ENCODE measurements around the gene ANOS1.
A peak's percentile ranks its signal among the peaks of the same experiment; 100 is the strongest.

The ANOS1 gene

DNA sequence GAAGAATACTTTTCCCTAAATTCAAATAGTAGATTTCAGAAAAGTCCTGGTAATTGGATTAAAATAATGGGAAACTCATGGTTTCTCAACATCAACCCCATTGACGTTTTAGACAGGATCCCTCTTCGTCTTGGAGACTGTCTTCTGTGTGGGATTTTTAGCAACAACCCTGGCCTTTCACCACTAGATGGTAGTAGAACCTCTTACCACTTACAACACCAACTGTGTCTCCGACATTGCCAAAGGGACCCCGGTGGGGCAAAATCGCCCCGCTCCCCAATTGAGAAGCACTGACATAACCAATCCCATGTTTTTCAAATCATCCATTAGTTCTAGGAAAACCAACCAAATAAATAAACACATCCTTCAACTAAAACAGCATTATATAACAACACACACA, 16.9 kb upstream of the ANOS1 start:
- H3K4me2 ChIP-seq (ENCODE audit: low read length): no peak overlapping the region
- H2BK12ac ChIP-seq (ENCODE audit: low read length): no peak overlapping the region
- H3K9ac ChIP-seq (ENCODE audit: low read length): no peak overlapping the region
- H2BK5ac ChIP-seq (ENCODE audit: low read depth, low read length, poor library complexity): no peak overlapping the region
- no peaks in the 10 kb centered on the region for H3K4me1 ChIP-seq (ENCODE audit: control insufficient read depth in 1 of 2, insufficient read depth in 2 of 2, low read length in 2 of 2)
- H3K27ac ChIP-seq (ENCODE audit: low read depth, low read length): no peak overlapping the region
- no peak overlapping the region for H3K14ac ChIP-seq (ENCODE audit: low read length)
- H3K18ac ChIP-seq (ENCODE audit: low read length): no peak overlapping the region
- no peaks in the 10 kb centered on the region for H3K36me3 ChIP-seq (ENCODE audit: control insufficient read depth in 1 of 2, insufficient read depth in 2 of 2, low read length in 2 of 2)
- H2AK5ac ChIP-seq (ENCODE audit: low read length): no peak overlapping the region
- H4K12ac ChIP-seq (ENCODE audit: low read depth, low read length): no peak overlapping the region
- no peaks in the 10 kb centered on the region for H3K9me3 ChIP-seq (ENCODE audit: insufficient read depth, low read depth, low read length)
- no peaks in the 10 kb centered on the region for H3K79me1 ChIP-seq (ENCODE audit: low read length)
- H3K23ac ChIP-seq (ENCODE audit: low read length): no peak overlapping the region
- WGBS (ENCODE audit: extremely low coverage, insufficient coverage, insufficient read length): no CpG with 5 or more reads among the region's 6 CpGs
- peak in 1 of 2 donors; percentile 47 for DNase-seq
- H3K79me2 ChIP-seq (ENCODE audit: control insufficient read depth, insufficient read depth, low read length, poor library complexity): no peaks in the 10 kb centered on the region
- H3K4ac ChIP-seq (ENCODE audit: low read depth, low read length): no peak overlapping the region
- H4K8ac ChIP-seq (ENCODE audit: low read depth, low read length): no peak overlapping the region
- H3K4me3 ChIP-seq (ENCODE audit: low read depth, low read length): no peak overlapping the region
- no peak overlapping the region for H4K91ac ChIP-seq (ENCODE audit: low read depth, low read length)
- no peak overlapping the region for H2BK120ac ChIP-seq (ENCODE audit: insufficient read depth, low read length, poor library complexity)
- no peak overlapping the region for H2AFZ ChIP-seq (ENCODE audit: insufficient read depth, low read length, poor library complexity)
- no peaks in the 10 kb centered on the region for H3K27me3 ChIP-seq (ENCODE audit: insufficient read depth, low read length)

DNA sequence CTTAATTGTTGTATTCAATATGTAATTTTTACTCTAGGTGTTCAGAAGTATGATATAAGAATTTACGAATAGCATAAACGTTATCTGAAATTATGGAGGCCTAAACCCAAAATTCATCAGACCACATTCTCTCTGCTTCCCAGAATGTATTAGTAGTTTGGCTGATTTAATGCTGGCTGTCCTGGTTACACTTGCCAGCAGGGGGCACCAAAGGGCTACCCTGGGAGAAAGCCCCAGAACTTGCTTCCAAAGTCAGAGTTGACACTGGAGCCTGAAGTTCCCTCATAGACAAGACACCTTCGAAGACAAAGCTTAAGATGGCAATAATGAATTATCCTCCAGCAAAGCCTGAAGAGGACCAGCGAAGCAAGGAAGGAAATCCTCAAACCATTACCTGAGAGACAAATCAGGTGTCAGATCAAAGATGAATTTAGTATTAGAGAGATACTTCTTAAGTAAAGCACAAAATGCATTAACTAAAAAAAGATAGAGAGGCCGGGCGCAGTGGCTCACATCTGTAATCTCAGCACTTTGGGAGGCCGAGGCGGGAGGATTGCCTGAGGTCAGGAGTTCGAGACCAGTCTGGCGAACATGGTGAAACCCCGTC, 11.3 kb upstream of the ANOS1 start:
- Histone ChIP-seq H4K8ac (ENCODE audit: low read depth, low read length) (no peak overlapping the region), H3K36me3 (ENCODE audit: control insufficient read depth in 1 of 2, insufficient read depth in 2 of 2, low read length in 2 of 2) (no peaks in the 10 kb centered on the region), H2BK12ac (ENCODE audit: low read length) (no peak overlapping the region), H3K23ac (ENCODE audit: low read length) (no peak overlapping the region), H3K4me2 (ENCODE audit: low read length) (no peak overlapping the region), H3K9ac (ENCODE audit: low read length) (no peak overlapping the region), H2BK120ac (ENCODE audit: insufficient read depth, low read length, poor library complexity) (no peak overlapping the region), H4K91ac (ENCODE audit: low read depth, low read length) (no peak overlapping the region), H3K4me3 (ENCODE audit: low read depth, low read length) (no peak overlapping the region), H3K79me2 (ENCODE audit: control insufficient read depth, insufficient read depth, low read length, poor library complexity) (no peaks in the 10 kb centered on the region), H3K27me3 (ENCODE audit: insufficient read depth, low read length) (no peaks in the 10 kb centered on the region), H2AK5ac (ENCODE audit: low read length) (no peak overlapping the region), H3K27ac (ENCODE audit: low read depth, low read length) (no peak overlapping the region), H4K12ac (ENCODE audit: low read depth, low read length) (no peak overlapping the region), H2AFZ (ENCODE audit: insufficient read depth, low read length, poor library complexity) (no peak overlapping the region), H3K9me3 (ENCODE audit: insufficient read depth, low read depth, low read length) (no peaks in the 10 kb centered on the region), H3K18ac (ENCODE audit: low read length) (no peak overlapping the region), H3K79me1 (ENCODE audit: low read length) (no peaks in the 10 kb centered on the region), H2BK5ac (ENCODE audit: low read depth, low read length, poor library complexity) (no peak overlapping the region), H3K14ac (ENCODE audit: low read length) (no peak overlapping the region), H3K4ac (ENCODE audit: low read depth, low read length) (no peak overlapping the region), H3K4me1 (ENCODE audit: control insufficient read depth in 1 of 2, insufficient read depth in 2 of 2, low read length in 2 of 2) (no peaks in the 10 kb centered on the region)
- peak; percentile 30 to 71 for DNase-seq
- no CpG with 5 or more reads among the region's 11 CpGs for WGBS (ENCODE audit: extremely low coverage, insufficient coverage, insufficient read length)

DNA sequence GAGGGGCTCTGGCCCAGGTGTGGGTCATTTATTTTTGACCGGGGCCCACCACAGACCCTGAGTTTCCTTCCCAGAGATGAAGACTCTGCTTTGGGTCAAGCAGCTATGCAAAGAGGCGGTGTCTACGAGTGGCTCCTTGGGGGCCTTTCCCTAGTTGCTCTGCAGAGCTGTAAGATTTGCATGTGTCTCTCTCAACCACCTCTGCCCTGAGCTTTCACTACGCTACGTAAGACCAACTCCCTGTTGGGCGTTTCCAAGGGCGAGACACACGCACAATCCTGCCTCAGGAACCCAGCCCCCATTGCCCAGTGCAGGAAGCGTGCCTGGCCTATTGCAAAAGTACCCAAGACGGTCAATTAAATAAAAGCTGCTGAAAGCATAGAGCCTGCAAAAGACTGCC, 10.0 kb upstream of the ANOS1 start:
- no CpG with 5 or more reads among the region's 10 CpGs for WGBS (ENCODE audit: extremely low coverage, insufficient coverage, insufficient read length)
- no peak overlapping the region for H3K9ac ChIP-seq (ENCODE audit: low read length)
- H3K9me3 ChIP-seq (ENCODE audit: insufficient read depth, low read depth, low read length): no peaks in the 10 kb centered on the region
- H3K4me3 ChIP-seq (ENCODE audit: low read depth, low read length): no peak overlapping the region
- H2AFZ ChIP-seq (ENCODE audit: insufficient read depth, low read length, poor library complexity): no peak overlapping the region
- no peak overlapping the region for H2BK5ac ChIP-seq (ENCODE audit: low read depth, low read length, poor library complexity)
- no peak overlapping the region for H3K4ac ChIP-seq (ENCODE audit: low read depth, low read length)
- H3K14ac ChIP-seq (ENCODE audit: low read length): no peak overlapping the region
- no peaks in the 10 kb centered on the region for H3K4me1 ChIP-seq (ENCODE audit: control insufficient read depth in 1 of 2, insufficient read depth in 2 of 2, low read length in 2 of 2)
- no peak overlapping the region for H4K91ac ChIP-seq (ENCODE audit: low read depth, low read length)
- no peak overlapping the region for H2AK5ac ChIP-seq (ENCODE audit: low read length)
- H2BK12ac ChIP-seq (ENCODE audit: low read length): no peak overlapping the region
- no peak overlapping the region for H4K8ac ChIP-seq (ENCODE audit: low read depth, low read length)
- no peaks in the 10 kb centered on the region for H3K27me3 ChIP-seq (ENCODE audit: insufficient read depth, low read length)
- H3K79me1 ChIP-seq (ENCODE audit: low read length): no peaks in the 10 kb centered on the region
- H3K18ac ChIP-seq (ENCODE audit: low read length): no peak overlapping the region
- no peak for DNase-seq
- H3K79me2 ChIP-seq (ENCODE audit: control insufficient read depth, insufficient read depth, low read length, poor library complexity): no peaks in the 10 kb centered on the region
- H3K4me2 ChIP-seq (ENCODE audit: low read length): no peak overlapping the region
- H2BK120ac ChIP-seq (ENCODE audit: insufficient read depth, low read length, poor library complexity): no peak overlapping the region
- no peak overlapping the region for H3K23ac ChIP-seq (ENCODE audit: low read length)
- no peak overlapping the region for H3K27ac ChIP-seq (ENCODE audit: low read depth, low read length)
- no peaks in the 10 kb centered on the region for H3K36me3 ChIP-seq (ENCODE audit: control insufficient read depth in 1 of 2, insufficient read depth in 2 of 2, low read length in 2 of 2)
- H4K12ac ChIP-seq (ENCODE audit: low read depth, low read length): no peak overlapping the region

DNA sequence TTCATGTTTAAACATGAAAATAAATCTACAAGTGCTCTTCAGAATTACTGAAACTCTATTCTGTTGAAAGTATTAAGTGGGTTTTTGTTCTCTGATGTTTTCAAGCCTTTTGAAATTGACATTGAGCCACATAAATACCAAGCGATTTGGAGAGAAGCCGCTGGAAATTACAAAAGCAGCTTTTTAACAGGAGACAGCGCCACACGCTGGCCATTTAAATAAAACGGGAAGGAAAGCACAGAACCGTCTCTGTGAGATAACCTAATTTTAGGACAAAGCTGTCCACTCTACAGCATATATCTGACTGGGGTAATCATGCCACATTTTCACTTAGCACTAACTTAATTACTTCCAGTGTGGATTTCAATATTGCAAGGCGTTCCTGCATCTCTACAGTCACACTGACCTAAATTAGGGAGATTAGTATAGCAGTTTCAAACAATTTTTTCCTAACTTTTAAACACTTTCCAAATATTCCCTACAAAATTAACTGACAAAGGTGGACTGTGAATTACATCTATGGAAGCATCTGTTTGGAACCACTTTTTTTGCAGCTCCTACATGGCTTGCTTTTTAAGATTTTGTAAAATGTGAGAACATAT, 6.8 kb upstream of the ANOS1 start:
- Histone ChIP-seq H3K27me3 (ENCODE audit: insufficient read depth, low read length) (no peaks in the 10 kb centered on the region), H3K79me2 (ENCODE audit: control insufficient read depth, insufficient read depth, low read length, poor library complexity) (no peaks in the 10 kb centered on the region), H2AK5ac (ENCODE audit: low read length) (no peak overlapping the region), H3K23ac (ENCODE audit: low read length) (no peak overlapping the region), H2BK12ac (ENCODE audit: low read length) (no peak overlapping the region), H2AFZ (ENCODE audit: insufficient read depth, low read length, poor library complexity) (no peak overlapping the region), H4K91ac (ENCODE audit: low read depth, low read length) (no peak overlapping the region), H3K4me1 (ENCODE audit: control insufficient read depth in 1 of 2, insufficient read depth in 2 of 2, low read length in 2 of 2) (no peaks in the 10 kb centered on the region), H2BK5ac (ENCODE audit: low read depth, low read length, poor library complexity) (no peak overlapping the region), H3K4ac (ENCODE audit: low read depth, low read length) (no peak overlapping the region), H3K4me3 (ENCODE audit: low read depth, low read length) (no peak overlapping the region), H3K18ac (ENCODE audit: low read length) (no peak overlapping the region), H3K36me3 (ENCODE audit: control insufficient read depth in 1 of 2, insufficient read depth in 2 of 2, low read length in 2 of 2) (no peaks in the 10 kb centered on the region), H3K79me1 (ENCODE audit: low read length) (no peaks in the 10 kb centered on the region), H2BK120ac (ENCODE audit: insufficient read depth, low read length, poor library complexity) (no peak overlapping the region), H3K4me2 (ENCODE audit: low read length) (no peak overlapping the region), H3K9ac (ENCODE audit: low read length) (no peak overlapping the region), H3K14ac (ENCODE audit: low read length) (no peak overlapping the region), H3K27ac (ENCODE audit: low read depth, low read length) (no peak overlapping the region), H3K9me3 (ENCODE audit: insufficient read depth, low read depth, low read length) (no peaks in the 10 kb centered on the region), H4K12ac (ENCODE audit: low read depth, low read length) (no peak overlapping the region), H4K8ac (ENCODE audit: low read depth, low read length) (no peak overlapping the region)
- DNase-seq: peak; percentile 35 to 74
- no CpG with 5 or more reads among the region's 7 CpGs for WGBS (ENCODE audit: extremely low coverage, insufficient coverage, insufficient read length)
